Measurements from ENCODE around the gene TPP2.

Gene TPP2

DNA sequence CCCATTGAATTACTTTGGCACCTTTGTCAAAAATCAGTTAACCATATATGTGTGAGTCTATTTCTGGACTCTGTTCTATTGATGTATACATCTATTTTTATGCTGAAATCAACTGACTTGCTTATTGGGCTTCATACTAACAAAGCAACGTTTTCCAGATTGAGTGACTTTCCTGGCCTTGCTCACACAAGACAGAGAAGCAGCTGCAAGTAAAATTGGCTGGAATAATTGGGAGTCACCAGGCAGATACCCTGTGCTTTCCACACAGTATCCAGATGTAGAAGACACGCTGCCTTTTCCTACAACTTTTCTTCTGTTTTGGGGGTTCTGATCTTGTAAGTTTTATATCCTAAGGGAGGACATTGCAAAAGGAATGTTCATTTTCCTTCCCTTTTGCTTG, 86.9 kb downstream of the TPP2 start:
- no peak for TF ChIP-seq CREB1 (IDR thresholded peaks at IDR 0.05; ENCODE audit: low read depth)
- no peak for TF ChIP-seq TCF12 (IDR thresholded peaks at IDR 0.05; ENCODE audit: low read depth)
- TF ChIP-seq USF1 (IDR thresholded peaks at IDR 0.05), result no peak
- TF ChIP-seq TEAD4 (IDR thresholded peaks at IDR 0.05), result no peak
- TF ChIP-seq, protein P1, sequence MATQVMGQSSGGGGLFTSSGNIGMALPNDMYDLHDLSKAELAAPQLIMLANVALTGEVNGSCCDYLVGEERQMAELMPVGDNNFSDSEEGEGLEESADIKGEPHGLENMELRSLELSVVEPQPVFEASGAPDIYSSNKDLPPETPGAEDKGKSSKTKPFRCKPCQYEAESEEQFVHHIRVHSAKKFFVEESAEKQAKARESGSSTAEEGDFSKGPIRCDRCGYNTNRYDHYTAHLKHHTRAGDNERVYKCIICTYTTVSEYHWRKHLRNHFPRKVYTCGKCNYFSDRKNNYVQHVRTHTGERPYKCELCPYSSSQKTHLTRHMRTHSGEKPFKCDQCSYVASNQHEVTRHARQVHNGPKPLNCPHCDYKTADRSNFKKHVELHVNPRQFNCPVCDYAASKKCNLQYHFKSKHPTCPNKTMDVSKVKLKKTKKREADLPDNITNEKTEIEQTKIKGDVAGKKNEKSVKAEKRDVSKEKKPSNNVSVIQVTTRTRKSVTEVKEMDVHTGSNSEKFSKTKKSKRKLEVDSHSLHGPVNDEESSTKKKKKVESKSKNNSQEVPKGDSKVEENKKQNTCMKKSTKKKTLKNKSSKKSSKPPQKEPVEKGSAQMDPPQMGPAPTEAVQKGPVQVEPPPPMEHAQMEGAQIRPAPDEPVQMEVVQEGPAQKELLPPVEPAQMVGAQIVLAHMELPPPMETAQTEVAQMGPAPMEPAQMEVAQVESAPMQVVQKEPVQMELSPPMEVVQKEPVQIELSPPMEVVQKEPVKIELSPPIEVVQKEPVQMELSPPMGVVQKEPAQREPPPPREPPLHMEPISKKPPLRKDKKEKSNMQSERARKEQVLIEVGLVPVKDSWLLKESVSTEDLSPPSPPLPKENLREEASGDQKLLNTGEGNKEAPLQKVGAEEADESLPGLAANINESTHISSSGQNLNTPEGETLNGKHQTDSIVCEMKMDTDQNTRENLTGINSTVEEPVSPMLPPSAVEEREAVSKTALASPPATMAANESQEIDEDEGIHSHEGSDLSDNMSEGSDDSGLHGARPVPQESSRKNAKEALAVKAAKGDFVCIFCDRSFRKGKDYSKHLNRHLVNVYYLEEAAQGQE (IDR thresholded peaks at IDR 0.05; ENCODE audit: low read depth), result no peak
- TF ChIP-seq EGR1 (IDR thresholded peaks at IDR 0.05), result no peak
- no peak for TF ChIP-seq RAD21 (IDR thresholded peaks at IDR 0.05; ENCODE audit: low read depth)
- no peak for TF ChIP-seq CEBPB (IDR thresholded peaks at IDR 0.05)
- TF ChIP-seq, protein P2, sequence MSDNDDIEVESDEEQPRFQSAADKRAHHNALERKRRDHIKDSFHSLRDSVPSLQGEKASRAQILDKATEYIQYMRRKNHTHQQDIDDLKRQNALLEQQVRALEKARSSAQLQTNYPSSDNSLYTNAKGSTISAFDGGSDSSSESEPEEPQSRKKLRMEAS (IDR thresholded peaks at IDR 0.05), result no peak
- TF ChIP-seq NFIC (IDR thresholded peaks at IDR 0.05), result no peak
- TF ChIP-seq FOXM1 (IDR thresholded peaks at IDR 0.05; ENCODE audit: borderline replicate concordance, low read depth), result no peak
- no peak for TF ChIP-seq YY1 (IDR thresholded peaks at IDR 0.05; ENCODE audit: low read depth)
- no peak for TF ChIP-seq ZBTB7A (IDR thresholded peaks at IDR 0.05; ENCODE audit: low read depth)
- no peak for TF ChIP-seq TAF1 (IDR thresholded peaks at IDR 0.05; ENCODE audit: low read depth)
- no peak for TF ChIP-seq EP300 (IDR thresholded peaks at IDR 0.05; ENCODE audit: borderline replicate concordance)

GRCh38 chr13:102686024-102686423, 89.2 kb downstream of the TPP2 start:
- TF ChIP-seq YY1 (IDR thresholded peaks at IDR 0.05; ENCODE audit: low read depth) (no peak), EGR1 (IDR thresholded peaks at IDR 0.05) (no peak), TCF12 (IDR thresholded peaks at IDR 0.05; ENCODE audit: low read depth) (no peak), ZBTB7A (IDR thresholded peaks at IDR 0.05; ENCODE audit: low read depth) (no peak), TEAD4 (IDR thresholded peaks at IDR 0.05) (no peak), USF1 (IDR thresholded peaks at IDR 0.05) (no peak), TAF1 (IDR thresholded peaks at IDR 0.05; ENCODE audit: low read depth) (no peak), FOXM1 (IDR thresholded peaks at IDR 0.05; ENCODE audit: borderline replicate concordance, low read depth) (no peak), NFIC (IDR thresholded peaks at IDR 0.05) (no peak), RAD21 (IDR thresholded peaks at IDR 0.05; ENCODE audit: low read depth) (no peak), EP300 (IDR thresholded peaks at IDR 0.05; ENCODE audit: borderline replicate concordance) (no peak), CEBPB (IDR thresholded peaks at IDR 0.05) (no peak), CREB1 (IDR thresholded peaks at IDR 0.05; ENCODE audit: low read depth) (no peak)
- TF ChIP-seq, protein P1 (IDR thresholded peaks at IDR 0.05; ENCODE audit: low read depth), result no peak
- TF ChIP-seq, protein P2 (IDR thresholded peaks at IDR 0.05), result no peak

- TF ChIP-seq, protein P1 (IDR thresholded peaks at IDR 0.05; ENCODE audit: low read depth), result no peak
- no peak for TF ChIP-seq EP300 (IDR thresholded peaks at IDR 0.05; ENCODE audit: borderline replicate concordance)
- TF ChIP-seq EGR1 (IDR thresholded peaks at IDR 0.05), result no peak
- TF ChIP-seq TCF12 (IDR thresholded peaks at IDR 0.05; ENCODE audit: low read depth), result no peak
- no peak for TF ChIP-seq YY1 (IDR thresholded peaks at IDR 0.05; ENCODE audit: low read depth)
- no peak for TF ChIP-seq NFIC (IDR thresholded peaks at IDR 0.05)
- no peak for TF ChIP-seq RAD21 (IDR thresholded peaks at IDR 0.05; ENCODE audit: low read depth)
- TF ChIP-seq ZBTB7A (IDR thresholded peaks at IDR 0.05; ENCODE audit: low read depth), result no peak
- TF ChIP-seq TAF1 (IDR thresholded peaks at IDR 0.05; ENCODE audit: low read depth), result no peak
Observed at GRCh38 chr13:102687520-102687919, 90.7 kb downstream of the TPP2 start.

DNA sequence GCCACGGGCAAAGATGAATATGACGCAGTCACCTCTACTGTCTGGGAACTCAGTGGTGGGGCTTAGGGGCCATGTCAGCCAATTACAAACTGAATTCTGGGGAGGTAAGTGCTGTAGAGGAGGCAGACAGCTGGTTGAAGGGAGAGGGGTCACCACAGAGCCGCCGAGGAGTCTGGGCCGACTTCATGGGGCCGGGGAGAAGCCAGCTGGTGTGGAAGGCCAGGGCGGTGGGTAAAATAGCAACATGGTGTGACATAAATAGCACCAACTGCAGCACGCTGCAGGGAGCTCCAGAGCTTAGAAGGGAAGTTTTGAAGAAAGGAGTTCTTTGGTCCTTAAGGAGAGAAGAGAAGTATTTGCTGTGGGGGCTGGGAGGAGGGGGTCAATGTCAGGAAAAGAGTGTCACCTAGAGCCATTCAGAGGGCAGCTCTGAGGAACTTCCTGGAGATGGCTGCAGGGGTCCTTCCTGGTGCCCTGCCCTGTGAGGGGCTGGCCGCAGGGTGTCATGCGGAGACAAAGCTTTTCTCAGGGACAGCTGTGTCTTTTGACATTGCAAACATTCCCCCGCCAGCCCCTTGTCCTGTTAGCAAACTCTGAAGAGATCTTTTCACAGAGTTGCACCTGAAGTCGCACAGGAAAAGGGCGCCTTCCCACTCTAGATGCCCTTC, 91.7 kb downstream of the TPP2 start:
- TF ChIP-seq ZBTB7A (IDR thresholded peaks at IDR 0.05; ENCODE audit: low read depth), result no peak
- no peak for TF ChIP-seq CREB1 (IDR thresholded peaks at IDR 0.05; ENCODE audit: low read depth)
- TF ChIP-seq TEAD4 (IDR thresholded peaks at IDR 0.05), result no peak
- no peak for TF ChIP-seq TAF1 (IDR thresholded peaks at IDR 0.05; ENCODE audit: low read depth)
- TF ChIP-seq EGR1 (IDR thresholded peaks at IDR 0.05), result no peak
- no peak for TF ChIP-seq USF1 (IDR thresholded peaks at IDR 0.05)
- no peak for TF ChIP-seq RAD21 (IDR thresholded peaks at IDR 0.05; ENCODE audit: low read depth)
- TF ChIP-seq EP300 (IDR thresholded peaks at IDR 0.05; ENCODE audit: borderline replicate concordance), result no peak
- TF ChIP-seq, protein P2 (IDR thresholded peaks at IDR 0.05), result no peak
- TF ChIP-seq CEBPB (IDR thresholded peaks at IDR 0.05), result no peak
- no peak for TF ChIP-seq NFIC (IDR thresholded peaks at IDR 0.05)
- no peak for TF ChIP-seq YY1 (IDR thresholded peaks at IDR 0.05; ENCODE audit: low read depth)
- no peak for TF ChIP-seq FOXM1 (IDR thresholded peaks at IDR 0.05; ENCODE audit: borderline replicate concordance, low read depth)

Data from Ishikawa (cell line).